Mesenchymal stem cell (in vitro differentiated cells and primary cell): ENCODE results near the gene ABCC2.
A peak's percentile ranks its signal among the peaks of the same experiment; 100 is the strongest.

Experiments used
- DNase-seq: peaks from one replicate; pipeline ENCODE4 v3.0.0-alpha.2; 2013
- H2AFZ ChIP-seq: one replicate; pipeline ENCODE4 v1.6.1; 2013; ENCODE audit warnings: low read depth, mild to moderate bottlenecking, control low read depth, inconsistent platforms, low read length, moderate library complexity
- H2AK5ac ChIP-seq: 2 replicates; pipeline ENCODE4 v1.6.1; 2013; ENCODE audit warnings: low read length, moderate library complexity, mild to moderate bottlenecking, inconsistent platforms; ENCODE audit not compliant: severe bottlenecking
- H2BK120ac ChIP-seq: one replicate; pipeline ENCODE4 v1.6.1; 2013; ENCODE audit warnings: low read depth, mild to moderate bottlenecking, inconsistent platforms, low read length, moderate library complexity
- H2BK12ac ChIP-seq, 2 experiments: one replicate each; pipeline ENCODE4 v1.6.1; 2013; ENCODE audit warnings: inconsistent platforms in 2 of 2, low read length in 2 of 2, mild to moderate bottlenecking in 2 of 2, moderate library complexity in 2 of 2, control low read depth in 1 of 2
- H2BK15ac ChIP-seq: one replicate; pipeline ENCODE4 v1.6.1; 2013; ENCODE audit warnings: mild to moderate bottlenecking, low read depth, inconsistent platforms; ENCODE audit not compliant: poor library complexity, severe bottlenecking
- H2BK5ac ChIP-seq: 2 replicates; pipeline ENCODE4 v1.6.1; 2013; ENCODE audit warnings: low read depth, mild to moderate bottlenecking, low read length, control low read depth, inconsistent platforms; ENCODE audit not compliant: poor library complexity, severe bottlenecking
- H3K14ac ChIP-seq, 2 experiments: one replicate each; pipeline ENCODE4 v1.6.1; 2013; ENCODE audit warnings: inconsistent platforms in 2 of 2, low read length in 2 of 2, control low read depth in 1 of 2, mild to moderate bottlenecking in 1 of 2, moderate library complexity in 1 of 2
- H3K18ac ChIP-seq, 2 experiments: one replicate each; pipeline ENCODE4 v1.6.1; 2013; ENCODE audit warnings: inconsistent platforms in 2 of 2, low read length in 2 of 2, control low read depth in 1 of 2, low read depth in 1 of 2, mild to moderate bottlenecking in 1 of 2
- H3K23ac ChIP-seq, 2 experiments: one replicate each; pipeline ENCODE4 v1.6.1; 2013; ENCODE audit warnings: inconsistent platforms in 2 of 2, low read length in 2 of 2, mild to moderate bottlenecking in 2 of 2, moderate library complexity in 2 of 2, control low read depth in 1 of 2
- H3K27ac ChIP-seq: 2 replicates; pipeline ENCODE4 v1.5.1; 2013; ENCODE audit warnings: mild to moderate bottlenecking, moderate library complexity, low read length, control low read depth, inconsistent platforms; ENCODE audit not compliant: poor library complexity, severe bottlenecking
- H3K27me3 ChIP-seq, 2 experiments: 2 replicates each; pipeline versions ENCODE4 v1.6.1 to v1.7.0; 2013; ENCODE audit warnings: low read length in 2 of 2, mild to moderate bottlenecking in 2 of 2, moderate library complexity in 2 of 2, control low read depth in 1 of 2, inconsistent platforms in 1 of 2; ENCODE audit not compliant: control insufficient read depth in 1 of 2, insufficient read depth in 1 of 2
- H3K36me3 ChIP-seq, 2 experiments: 2 replicates each; pipeline versions ENCODE4 v1.6.1 to v1.7.0; 2013; ENCODE audit warnings: low read length in 2 of 2, control low read depth in 1 of 2, inconsistent platforms in 1 of 2, low read depth in 1 of 2, mild to moderate bottlenecking in 1 of 2; ENCODE audit not compliant: insufficient read depth in 2 of 2, control insufficient read depth in 1 of 2
- H3K4ac ChIP-seq, 2 experiments: one replicate each; pipeline ENCODE4 v1.6.1; 2013; ENCODE audit warnings: inconsistent platforms in 2 of 2, low read length in 2 of 2, mild to moderate bottlenecking in 2 of 2, moderate library complexity in 2 of 2, control low read depth in 1 of 2, low read depth in 1 of 2
- H3K4me1 ChIP-seq: 2 replicates; pipeline ENCODE4 v1.6.1; 2013; ENCODE audit warnings: low read depth, low read length, control low read depth; ENCODE audit not compliant: control insufficient read depth, insufficient read depth
- H3K4me2 ChIP-seq: 2 replicates; pipeline ENCODE4 v1.6.1; 2013; ENCODE audit warnings: low read length, mild to moderate bottlenecking, inconsistent platforms; ENCODE audit not compliant: poor library complexity, severe bottlenecking
- H3K4me3 ChIP-seq, 2 experiments: 2 replicates each; pipeline versions ENCODE4 v1.5.1 to v1.7.0; 2013; ENCODE audit warnings: low read length in 2 of 2, mild to moderate bottlenecking in 2 of 2, control low read depth in 1 of 2, low read depth in 1 of 2; ENCODE audit not compliant: insufficient read depth in 1 of 2
- H3K79me1 ChIP-seq: replicated peaks from 2 replicates; pipeline ENCODE4 v1.6.1; 2013; ENCODE audit warnings: mild to moderate bottlenecking, control low read depth, low read length, inconsistent platforms; ENCODE audit not compliant: poor library complexity, severe bottlenecking
- H3K9ac ChIP-seq: 2 replicates; pipeline ENCODE4 v1.7.0; 2013; ENCODE audit warnings: mild to moderate bottlenecking, low read length, moderate library complexity
- H3K9me3 ChIP-seq: 2 replicates; pipeline ENCODE4 v1.7.0; 2013; ENCODE audit warnings: mild to moderate bottlenecking, low read length; ENCODE audit not compliant: control insufficient read depth
- H4K8ac ChIP-seq: one replicate; pipeline ENCODE4 v1.6.1; 2013; ENCODE audit warnings: inconsistent platforms, mild to moderate bottlenecking, low read length, moderate library complexity
- H4K91ac ChIP-seq: one replicate; pipeline ENCODE4 v1.6.1; 2013; ENCODE audit warnings: mild to moderate bottlenecking, low read length, inconsistent platforms
- WGBS: methylation state at CpG from one replicate; pipeline ENCODE4 v1.1.7; 2013; ENCODE audit warnings: mixed read lengths; 5-methylcytosine and 5-hydroxymethylcytosine counted together

Gene ABCC2

DNA sequence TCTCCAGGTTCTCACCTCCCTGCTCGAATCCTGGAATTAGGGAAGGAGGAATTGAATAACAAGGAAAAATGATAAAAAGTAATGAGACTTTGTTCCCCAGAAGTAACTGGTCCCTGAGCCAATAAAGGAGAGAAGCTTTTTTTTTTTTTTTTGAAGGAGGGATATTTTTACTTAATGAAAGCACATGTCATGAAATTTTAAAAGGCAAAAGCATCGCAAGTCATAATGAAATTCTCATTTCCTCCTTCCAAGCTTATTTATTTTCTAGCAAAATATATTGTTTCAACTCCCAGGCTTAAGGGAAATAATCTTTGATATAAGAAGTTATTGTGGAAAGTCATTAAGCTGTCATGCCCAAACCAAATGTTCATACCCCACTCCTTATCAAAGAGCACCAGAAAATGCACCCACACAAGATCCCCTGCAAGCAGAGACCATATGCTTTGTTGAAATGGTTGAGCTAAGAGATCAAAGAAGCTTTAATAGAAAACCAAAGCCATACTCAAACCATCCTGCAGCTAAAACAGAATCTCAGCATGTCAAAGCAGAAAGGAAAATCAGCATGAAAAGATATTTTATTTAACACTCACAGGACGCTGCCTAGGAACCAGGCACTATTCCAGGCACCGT lies 16.7 kb upstream of the ABCC2 start:
- no peak overlapping the region for H3K4ac ChIP-seq
- H2BK15ac ChIP-seq, result no peak overlapping the region
- H3K4me1 ChIP-seq, result no peaks in the 10 kb centered on the region
- no peak overlapping the region for H3K4me2 ChIP-seq
- H2BK120ac ChIP-seq, result no peak overlapping the region
- H4K91ac ChIP-seq, result no peak overlapping the region
- H3K18ac ChIP-seq, result no peak overlapping the region
- peaks cover 3 to 14% of the 10 kb centered on the region in 2 experiments for H3K36me3 ChIP-seq
- H3K27me3 ChIP-seq, result no peaks in the 10 kb centered on the region
- no peak overlapping the region for H2BK5ac ChIP-seq
- no peak overlapping the region for H3K27ac ChIP-seq
- H3K23ac ChIP-seq, result no peak overlapping the region
- DNase-seq, result no peak
- H3K9ac ChIP-seq, result no peak overlapping the region
- H4K8ac ChIP-seq, result no peak overlapping the region
- WGBS, result 90% methylated on average over 3 of the region's 4 CpGs
- H3K14ac ChIP-seq, result no peak overlapping the region
- H3K4me3 ChIP-seq, result no peak overlapping the region
- H2BK12ac ChIP-seq, result no peak overlapping the region
- H3K79me1 ChIP-seq, result no peaks in the 10 kb centered on the region
- no peak overlapping the region for H2AK5ac ChIP-seq
- H3K9me3 ChIP-seq, result peaks cover 4% of the 10 kb centered on the region
- no peak overlapping the region for H2AFZ ChIP-seq

DNA sequence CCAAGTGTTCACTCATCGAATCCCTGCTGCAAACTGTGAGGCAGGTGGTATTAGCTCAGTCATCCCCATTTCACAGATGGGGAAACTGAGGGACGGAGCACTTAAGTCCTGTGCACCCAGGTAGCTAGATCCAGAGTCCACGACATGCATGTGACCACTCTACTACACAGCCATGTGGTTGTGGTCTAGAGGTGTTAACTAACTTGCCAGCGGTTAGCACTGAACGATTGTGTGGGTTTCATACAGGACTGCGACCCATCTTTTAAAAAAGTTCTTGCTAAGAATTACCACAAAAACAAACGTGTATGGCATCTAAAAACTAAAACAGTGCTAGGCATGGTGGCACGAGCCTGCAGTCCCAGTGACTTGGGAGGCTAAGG lies 16.1 kb upstream of the ABCC2 start:
- H3K14ac ChIP-seq, result no peak overlapping the region
- 80% methylated on average over 8 of the region's 8 CpGs for WGBS
- peaks cover 4% of the 10 kb centered on the region for H3K9me3 ChIP-seq
- no peak overlapping the region for H2AK5ac ChIP-seq
- H3K23ac ChIP-seq, result no peak overlapping the region
- no peaks in the 10 kb centered on the region for H3K4me1 ChIP-seq
- peaks cover 0 to 9% of the 10 kb centered on the region in 2 experiments for H3K36me3 ChIP-seq
- H3K27me3 ChIP-seq, result no peaks in the 10 kb centered on the region
- no peak overlapping the region for H2AFZ ChIP-seq
- H3K18ac ChIP-seq, result no peak overlapping the region
- H2BK12ac ChIP-seq, result no peak overlapping the region
- H3K4me2 ChIP-seq, result no peak overlapping the region
- no peak overlapping the region for H3K4ac ChIP-seq
- no peak overlapping the region for H2BK5ac ChIP-seq
- no peak overlapping the region for H2BK15ac ChIP-seq
- H3K79me1 ChIP-seq, result no peaks in the 10 kb centered on the region
- DNase-seq, result no peak
- no peak overlapping the region for H3K9ac ChIP-seq
- no peak overlapping the region for H4K8ac ChIP-seq
- H2BK120ac ChIP-seq, result no peak overlapping the region
- no peak overlapping the region for H3K27ac ChIP-seq
- H4K91ac ChIP-seq, result no peak overlapping the region
- no peak overlapping the region for H3K4me3 ChIP-seq

DNA sequence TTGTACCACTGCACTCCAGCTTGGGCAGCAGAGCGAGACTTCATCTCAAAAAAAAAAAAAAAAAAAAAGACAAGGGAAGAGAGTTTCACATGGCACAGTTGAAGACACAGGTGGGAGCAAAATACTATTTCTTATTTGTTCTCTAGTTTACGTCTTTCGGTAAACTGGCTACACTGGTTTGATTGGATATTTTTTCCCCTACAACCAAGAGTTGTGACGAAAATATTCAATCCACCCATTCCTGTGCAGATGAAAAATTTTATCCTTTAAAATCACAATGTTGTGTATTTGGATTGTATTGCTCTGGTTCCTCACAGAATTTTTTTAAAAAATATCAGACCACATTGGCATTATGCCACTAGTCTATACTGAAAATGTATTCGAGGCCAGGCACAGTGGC lies 14.5 kb upstream of the ABCC2 start:
- H3K27me3 ChIP-seq, result no peaks in the 10 kb centered on the region
- H3K14ac ChIP-seq, result no peak overlapping the region
- no peak overlapping the region for H3K27ac ChIP-seq
- no peaks in the 10 kb centered on the region for H3K4me1 ChIP-seq
- H3K23ac ChIP-seq, result no peak overlapping the region
- no peak overlapping the region for H3K4me2 ChIP-seq
- no peak overlapping the region for H2BK5ac ChIP-seq
- H3K79me1 ChIP-seq, result no peaks in the 10 kb centered on the region
- H3K4me3 ChIP-seq, result no peak overlapping the region
- no peak overlapping the region for H2BK12ac ChIP-seq
- no peak for DNase-seq
- WGBS, result 93% methylated on average over 1 of the region's 5 CpGs
- H4K8ac ChIP-seq, result no peak overlapping the region
- H3K9me3 ChIP-seq, result peaks cover 4% of the 10 kb centered on the region
- no peak overlapping the region for H3K9ac ChIP-seq
- H4K91ac ChIP-seq, result no peak overlapping the region
- no peak overlapping the region for H2AK5ac ChIP-seq
- H3K4ac ChIP-seq, result no peak overlapping the region
- H2AFZ ChIP-seq, result no peak overlapping the region
- no peak overlapping the region for H3K18ac ChIP-seq
- H2BK120ac ChIP-seq, result no peak overlapping the region
- peaks cover 0 to 4% of the 10 kb centered on the region in 2 experiments for H3K36me3 ChIP-seq
- no peak overlapping the region for H2BK15ac ChIP-seq

DNA sequence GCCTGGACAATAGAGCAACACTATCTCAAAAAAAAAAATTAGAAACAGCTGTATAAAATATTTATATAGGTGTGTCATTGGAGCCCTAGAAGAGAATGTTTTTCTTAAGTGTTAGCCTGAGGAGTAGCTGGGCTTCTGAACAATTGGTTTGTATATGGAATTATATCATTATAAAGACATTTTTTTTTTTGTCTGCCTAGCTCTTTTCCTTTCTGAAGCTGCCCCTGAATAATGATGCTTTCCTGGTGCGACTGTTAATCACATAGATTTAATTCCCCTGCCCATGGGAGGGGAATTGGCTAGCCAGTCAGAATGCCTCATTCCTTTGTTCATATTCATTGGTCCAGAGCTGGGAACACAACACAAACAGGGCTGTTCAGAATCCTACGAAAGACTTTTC lies 13.9 kb upstream of the ABCC2 start:
- Histone ChIP-seq H3K4me1 (no peaks in the 10 kb centered on the region), H2BK120ac (no peak overlapping the region), H2BK12ac (no peak overlapping the region), H3K79me1 (no peaks in the 10 kb centered on the region), H3K14ac (no peak overlapping the region), H3K9ac (peak overlapping the region; percentile 55), H4K91ac (no peak overlapping the region), H3K18ac (no peak overlapping the region), H2AFZ (no peak overlapping the region), H3K4ac (no peak overlapping the region), H3K27me3 (no peaks in the 10 kb centered on the region), H4K8ac (no peak overlapping the region), H2BK5ac (no peak overlapping the region), H2BK15ac (no peak overlapping the region), H3K4me2 (no peak overlapping the region), H2AK5ac (no peak overlapping the region), H3K23ac (no peak overlapping the region), H3K9me3 (peaks cover 2% of the 10 kb centered on the region), H3K36me3 (peaks cover 0 to 2% of the 10 kb centered on the region in 2 experiments), H3K4me3 (no peak overlapping the region), H3K27ac (no peak overlapping the region)
- WGBS, result 80% methylated on average over 2 of the region's 2 CpGs
- no peak for DNase-seq
